Central memory CD8-positive, alpha-beta T cell (primary cell): ENCODE results near the gene TFIP11.

Experiments
- ATAC-seq: fragments of 150-1000 bp; cut with Tn5 transposase; replicated peaks from 2 replicates; pipeline ENCODE4 v1.10.0; 2022; ENCODE audit warnings: mild to moderate bottlenecking, moderate FRiP score, moderate number of reproducible peaks; ENCODE audit not compliant: poor library complexity, severe bottlenecking; ENCODE audit errors: extremely low read depth
- DNase-seq, 2 donors: peaks; one replicate each; pipeline ENCODE4 v3.0.0; 2021; ENCODE audit warnings: low spot score in 2 of 2
- H3K27ac Mint-ChIP-seq: one replicate; pipeline ENCODE4 v1.8.0; 2022; ENCODE audit warnings: low read depth, mild to moderate bottlenecking, moderate library complexity, mixed read lengths
- H3K27me3 Mint-ChIP-seq: one replicate; pipeline ENCODE4 v1.8.0; 2022; ENCODE audit warnings: mixed read lengths
- H3K36me3 Mint-ChIP-seq: one replicate; pipeline ENCODE4 v1.8.0; 2022; ENCODE audit warnings: mild to moderate bottlenecking, moderate library complexity, mixed read lengths; ENCODE audit not compliant: insufficient read depth
- H3K4me1 Mint-ChIP-seq: one replicate; pipeline ENCODE4 v1.8.0; 2022; ENCODE audit warnings: mixed read lengths
- H3K4me3 Mint-ChIP-seq: one replicate; pipeline ENCODE4 v1.8.0; 2022; ENCODE audit warnings: mild to moderate bottlenecking, moderate library complexity, mixed read lengths
- H3K9me3 Mint-ChIP-seq: one replicate; pipeline ENCODE4 v1.8.0; 2022; ENCODE audit warnings: mixed read lengths

TFIP11 gene

GRCh38 chr22:26446808-26447515 lies 65.3 kb downstream of the TFIP11 start:
- H3K4me1 Mint-ChIP-seq: no peaks in the 10 kb centered on the region
- H3K27me3 Mint-ChIP-seq: no peaks in the 10 kb centered on the region
- no peak for DNase-seq
- no peaks in the 10 kb centered on the region for H3K9me3 Mint-ChIP-seq
- no peak for ATAC-seq
- no peak overlapping the region for H3K4me3 Mint-ChIP-seq
- peaks cover 22% of the 10 kb centered on the region for H3K36me3 Mint-ChIP-seq
- H3K27ac Mint-ChIP-seq: no peak overlapping the region

- Mint-ChIP-seq H3K36me3 (peaks cover 16% of the 10 kb centered on the region), H3K4me3 (no peak overlapping the region), H3K27me3 (no peaks in the 10 kb centered on the region), H3K4me1 (no peaks in the 10 kb centered on the region), H3K9me3 (no peaks in the 10 kb centered on the region), H3K27ac (peak overlapping the region; percentile 64)
- ATAC-seq: no peak
- DNase-seq: no peak
These were observed 66.5 kb downstream of the TFIP11 start for GRCh38 chr22:26445577-26446275.

GRCh38 chr22:26444777-26445176 lies 67.5 kb downstream of the TFIP11 start:
- Mint-ChIP-seq H3K4me1 (no peaks in the 10 kb centered on the region), H3K27ac (peak overlapping the region; percentile 64), H3K4me3 (no peak overlapping the region), H3K9me3 (no peaks in the 10 kb centered on the region), H3K36me3 (peaks cover 16% of the 10 kb centered on the region), H3K27me3 (no peaks in the 10 kb centered on the region)
- DNase-seq: no peak
- ATAC-seq: no peak

GRCh38 chr22:26443901-26444690 lies 68.2 kb downstream of the TFIP11 start:
- Mint-ChIP-seq H3K27ac (no peak overlapping the region), H3K27me3 (no peaks in the 10 kb centered on the region), H3K4me1 (no peaks in the 10 kb centered on the region), H3K4me3 (no peak overlapping the region), H3K9me3 (no peaks in the 10 kb centered on the region), H3K36me3 (peaks cover 15% of the 10 kb centered on the region)
- no peak for ATAC-seq
- DNase-seq: no peak

GRCh38 chr22:26442086-26442756 lies 70.1 kb downstream of the TFIP11 start:
- Mint-ChIP-seq H3K27ac (no peak overlapping the region), H3K4me3 (no peak overlapping the region), H3K27me3 (no peaks in the 10 kb centered on the region), H3K9me3 (no peaks in the 10 kb centered on the region), H3K4me1 (peaks cover 5% of the 10 kb centered on the region), H3K36me3 (peaks cover 12% of the 10 kb centered on the region)
- no peak for ATAC-seq
- DNase-seq: no peak
